A549 (cell line): ENCODE results near the gene EME2. TPM values are rescaled to one million over a fixed set of nuclear protein-coding genes. Genes with fewer than 3 reads are reported as not detected.

Experiments
- ATAC-seq, 2 experiments: fragments of 200-7000 bp in 1 of 2; fragments of >200 bp in 1 of 2; cut with Nextera tagmentation in 1 of 2; cut with Tn5 transposase in 1 of 2; 3 replicates each; pipeline versions ENCODE4 v1.8.0 to v1.9.1; 2018 to 2020; ENCODE audit warnings: mild to moderate bottlenecking in 1 of 2, moderate library complexity in 1 of 2
- CTCF ChIA-PET: fragments of 300-600 bp; sonication (Branson Sonifier 250); formaldehyde crosslinking; extraction: SDS; loops from one replicate; lab custom pipeline; 2021; ENCODE audit warnings: antibody characterized with exemption, inconsistent platforms; lab: Yijun Ruan, JAX
- POLR2A ChIA-PET: fragments of 350-600 bp; formaldehyde crosslinking; extraction: SDS; loops from one replicate; lab custom pipeline; 2021; ENCODE audit warnings: antibody characterized with exemption, inconsistent platforms; lab: Yijun Ruan, JAX
- DNase-seq, 2 experiments: peaks; one replicate each; pipeline versions ENCODE4 v3.0.0 to v3.0.0-alpha.2; 2011 to 2016; ENCODE audit warnings: low read depth in 1 of 2, low spot score in 1 of 2
- FAIRE-seq: peaks from 2 replicates; lab custom pipeline; 2011; peaks lifted over from hg19 to GRCh38; lab: Jason Lieb, UNC
- H3K27ac ChIP-seq, 2 experiments: fragments of >200 bp; sonication (Bioruptor Twin); formaldehyde crosslinking; 3 replicates each; pipeline ENCODE4 v1.5.1; 2016 to 2017
- H3K4me1 ChIP-seq: fragments of >200 bp; sonication (Bioruptor Twin); formaldehyde crosslinking; 3 replicates; pipeline ENCODE4 v1.6.1; 2016
- H3K4me2 ChIP-seq: fragments of >200 bp; sonication (Bioruptor Twin); formaldehyde crosslinking; 3 replicates; pipeline ENCODE4 v1.6.1; 2016
- H3K4me3 ChIP-seq: fragments of >200 bp; sonication (Bioruptor Twin); formaldehyde crosslinking; 3 replicates; pipeline ENCODE4 v1.5.1; 2016
- H3K9me3 ChIP-seq: fragments of >200 bp; sonication (Bioruptor Twin); formaldehyde crosslinking; 3 replicates; pipeline ENCODE4 v1.6.1; 2016
- CHD4 ChIP-seq: fragments of 200-600 bp; sonication (generic); IDR thresholded peaks from 2 replicates; pipeline ENCODE4 v1.6.1; 2016; ENCODE audit warnings: antibody characterized with exemption, mild to moderate bottlenecking, borderline replicate concordance
- E2F6 ChIP-seq: IDR thresholded peaks from 2 replicates; pipeline ENCODE4 v1.6.1; 2012; ENCODE audit warnings: low read depth, borderline replicate concordance
- EHF ChIP-seq: fragments of 250-450 bp; sonication (Bioruptor Pico); IDR thresholded peaks from 2 replicates; pipeline ENCODE4 v1.5.0; 2020; ENCODE audit warnings: mild to moderate bottlenecking
- EHMT2 ChIP-seq: fragments of 200-600 bp; sonication (generic); IDR thresholded peaks from 2 replicates; pipeline ENCODE4 v1.6.1; 2016; ENCODE audit warnings: antibody characterized with exemption, low read depth, mild to moderate bottlenecking, moderate library complexity
- ESRRA ChIP-seq: fragments of 150-350 bp; IDR thresholded peaks from 2 replicates; pipeline ENCODE4 v1.6.1; 2014; ENCODE audit warnings: mild to moderate bottlenecking, low read length, borderline replicate concordance
- FOSB ChIP-seq: fragments of 250-450 bp; sonication (Bioruptor Pico); IDR thresholded peaks from 2 replicates; pipeline ENCODE4 v1.5.0; 2020; ENCODE audit warnings: mild to moderate bottlenecking, moderate library complexity
- HOXA7 ChIP-seq: fragments of 250-450 bp; sonication (Bioruptor Pico); IDR thresholded peaks from 2 replicates; pipeline ENCODE4 v1.5.0; 2020; ENCODE audit warnings: mild to moderate bottlenecking, moderate library complexity
- HOXB5 ChIP-seq: fragments of 250-450 bp; sonication (Bioruptor Pico); IDR thresholded peaks from 2 replicates; pipeline ENCODE4 v1.5.0; 2020; ENCODE audit warnings: mild to moderate bottlenecking, moderate library complexity
- JUN ChIP-seq, 2 experiments: fragments of >200 bp; sonication (Bioruptor Twin); formaldehyde crosslinking; IDR thresholded peaks; 2 replicates in 1 of 2; 3 replicates in 1 of 2; pipeline ENCODE4 v1.6.1; 2016 to 2017
- KDM1A ChIP-seq: fragments of 200-600 bp; sonication (generic); IDR thresholded peaks from 2 replicates; pipeline ENCODE4 v1.6.1; 2016; ENCODE audit warnings: low read depth, mild to moderate bottlenecking
- KDM5A ChIP-seq: fragments of 200-600 bp; sonication (generic); IDR thresholded peaks from 2 replicates; pipeline ENCODE4 v1.6.1; 2016; ENCODE audit warnings: antibody characterized with exemption, mild to moderate bottlenecking
- MAFK ChIP-seq: fragments of 450-650 bp; IDR thresholded peaks from 2 replicates; pipeline ENCODE4 v1.6.1; 2014; ENCODE audit not compliant: partially characterized antibody
- NR3C1 ChIP-seq: fragments of >200 bp; sonication (Bioruptor Twin); formaldehyde crosslinking; IDR thresholded peaks from 3 replicates; pipeline ENCODE4 v1.6.1; 2017
- POLR2A ChIP-seq: IDR thresholded peaks from 2 replicates; pipeline ENCODE4 v1.6.1; 2012; ENCODE audit warnings: mild to moderate bottlenecking, low read length
- POLR2AphosphoS2 ChIP-seq: conservative IDR thresholded peaks from 2 replicates; pipeline ENCODE4 v1.6.1; 2012; ENCODE audit warnings: low read length, improper control_type of control experiment, inconsistent platforms
- RAD21 ChIP-seq, 2 experiments: fragments of >200 bp in 1 of 2; sonication (Bioruptor Twin) in 1 of 2; formaldehyde crosslinking in 1 of 2; IDR thresholded peaks in 1 of 2; conservative IDR thresholded peaks in 1 of 2; 2 replicates in 1 of 2; 3 replicates in 1 of 2; pipeline ENCODE4 v1.6.1; 2012 to 2018; ENCODE audit warnings: inconsistent platforms in 1 of 2
- RCOR1 ChIP-seq: fragments of 150-350 bp; IDR thresholded peaks from 2 replicates; pipeline ENCODE4 v1.6.1; 2014; ENCODE audit warnings: antibody characterized with exemption, low read length, low read depth
- REST ChIP-seq: fragments of 200-600 bp; sonication (generic); IDR thresholded peaks from 2 replicates; pipeline ENCODE4 v1.6.1; 2016; ENCODE audit warnings: antibody characterized with exemption, mild to moderate bottlenecking, moderate library complexity
- RFX5 ChIP-seq: fragments of 450-650 bp; IDR thresholded peaks from 2 replicates; pipeline ENCODE4 v1.7.1; 2014; ENCODE audit warnings: antibody characterized with exemption, mild to moderate bottlenecking, moderate library complexity
- TFCP2L1 ChIP-seq: fragments of 250-450 bp; sonication (Bioruptor Pico); IDR thresholded peaks from 2 replicates; pipeline ENCODE4 v1.5.0; 2021; ENCODE audit warnings: mild to moderate bottlenecking
- USF2 ChIP-seq: fragments of 450-650 bp; IDR thresholded peaks from 2 replicates; pipeline ENCODE4 v1.6.1; 2014; ENCODE audit warnings: antibody characterized with exemption
- ZSCAN20 ChIP-seq: fragments of 250-450 bp; sonication (Bioruptor Pico); IDR thresholded peaks from 2 replicates; pipeline ENCODE4 v1.8.0; 2022; ENCODE audit warnings: mild to moderate bottlenecking, moderate library complexity
- WGBS: methylation state at CpG from one replicate; pipeline ENCODE4 v1.1.6; 2017; ENCODE audit errors: missing lambda C conversion rate; 5-methylcytosine and 5-hydroxymethylcytosine counted together
- polyA plus RNA-seq, 4 experiments: library from polyadenylated mRNA; depleted of rRNA in 3 of 4; stranded (reverse); fragments of >200 nt; fragmentation: RNase III in 1 of 4; extraction: RNeasy Plus Mini Kit Qiagen cat#74134 plus additional on column Dnase treatment in 1 of 4; gene quantifications; 2 replicates in 3 of 4; 3 replicates in 1 of 4; pipeline ENCODE4 v1.2.3, GENCODE V29; 2011 to 2017
- TF ChIP-seq, protein P1 (sequence below): fragments of 250-450 bp; sonication (Bioruptor Pico); IDR thresholded peaks from 2 replicates; pipeline ENCODE4 v1.5.0; 2021; ENCODE audit warnings: mild to moderate bottlenecking, moderate library complexity, borderline replicate concordance
- TF ChIP-seq, protein P2 (sequence below): IDR thresholded peaks from 2 replicates; pipeline ENCODE4 v1.6.1; 2012
- TF ChIP-seq, protein P3 (sequence below): fragments of 150-350 bp; IDR thresholded peaks from 2 replicates; pipeline ENCODE4 v1.6.1; 2014; ENCODE audit warnings: low read depth, mild to moderate bottlenecking, low read length

EME2 gene
- polyA plus RNA-seq, 2 of the 4 experiments (the other 2 are of a cell fraction): 2.9 to 16.5 TPM

DNA sequence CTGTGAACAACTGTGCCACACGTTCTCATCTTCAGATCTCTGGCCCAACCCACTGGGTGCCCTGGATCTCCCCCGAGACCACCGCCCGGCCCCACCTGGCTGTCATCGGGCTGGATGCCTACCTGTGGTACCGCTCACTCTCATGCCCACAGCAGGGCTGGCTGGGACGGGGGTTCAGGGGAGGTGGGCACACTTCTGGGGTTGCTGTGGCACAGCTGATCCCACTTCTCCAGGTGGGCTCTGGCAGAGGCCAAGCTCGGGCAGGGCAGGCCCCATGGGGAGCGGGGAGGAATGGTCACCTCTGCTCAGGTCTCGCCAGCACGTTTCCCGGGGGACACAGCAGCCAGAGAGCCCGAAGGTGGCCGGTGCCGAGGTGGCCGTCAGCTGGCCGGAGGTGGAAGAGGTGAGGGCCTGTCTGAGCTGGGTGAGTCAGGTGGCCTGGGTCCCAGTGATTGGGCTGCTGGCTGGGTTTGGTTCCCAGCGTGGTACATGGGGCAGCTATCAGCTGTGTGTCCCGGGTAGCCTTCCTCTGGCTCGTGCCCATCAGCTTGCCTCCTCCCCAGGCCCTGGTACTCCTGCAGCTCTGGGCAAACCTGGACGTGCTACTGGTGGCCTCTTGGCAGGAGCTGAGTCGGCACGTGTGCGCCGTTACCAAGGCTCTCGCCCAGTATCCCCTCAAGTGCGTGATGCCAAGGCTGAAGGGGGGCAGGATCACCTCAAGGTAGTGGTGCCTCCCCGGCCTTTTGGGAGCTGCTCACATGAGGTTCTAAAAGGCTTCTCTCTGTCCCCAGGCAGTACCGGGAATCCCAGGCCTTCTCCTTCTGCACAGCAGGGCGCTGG, 2.6 kb downstream of the EME2 start:
- no peak overlapping the region for H3K4me3 ChIP-seq
- TF ChIP-seq POLR2AphosphoS2: no peak
- no peak for TF ChIP-seq E2F6
- peak; percentile 10 for TF ChIP-seq MAFK
- TF ChIP-seq, protein P1, sequence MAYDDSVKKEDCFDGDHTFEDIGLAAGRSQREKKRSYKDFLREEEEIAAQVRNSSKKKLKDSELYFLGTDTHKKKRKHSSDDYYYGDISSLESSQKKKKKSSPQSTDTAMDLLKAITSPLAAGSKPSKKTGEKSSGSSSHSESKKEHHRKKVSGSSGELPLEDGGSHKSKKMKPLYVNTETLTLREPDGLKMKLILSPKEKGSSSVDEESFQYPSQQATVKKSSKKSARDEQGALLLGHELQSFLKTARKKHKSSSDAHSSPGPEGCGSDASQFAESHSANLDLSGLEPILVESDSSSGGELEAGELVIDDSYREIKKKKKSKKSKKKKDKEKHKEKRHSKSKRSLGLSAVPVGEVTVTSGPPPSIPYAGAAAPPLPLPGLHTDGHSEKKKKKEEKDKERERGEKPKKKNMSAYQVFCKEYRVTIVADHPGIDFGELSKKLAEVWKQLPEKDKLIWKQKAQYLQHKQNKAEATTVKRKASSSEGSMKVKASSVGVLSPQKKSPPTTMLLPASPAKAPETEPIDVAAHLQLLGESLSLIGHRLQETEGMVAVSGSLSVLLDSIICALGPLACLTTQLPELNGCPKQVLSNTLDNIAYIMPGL (CRISPR knock-in tag): no peak
- TF ChIP-seq CHD4: no peak
- TF ChIP-seq, all 56 proteins: peak for 1
- Histone ChIP-seq H3K27ac (no peak overlapping the region), H3K4me2 (no peak overlapping the region), H3K9me3 (no peaks in the 10 kb centered on the region), H3K4me1 (peaks cover 16% of the 10 kb centered on the region)
- 92% methylated on average over 19 of the region's 30 CpGs for WGBS
- ChIA-PET CTCF (interaction anchor here (1.0 to 2.3 kb wide), 4 partner anchors 10 to 97 kb away, joined by 4 to 13 read pairs (median 5); partner anchors contain the start of gene JPT2), POLR2A (no interaction called here)
- ATAC-seq (no peak), DNase-seq (no peak), FAIRE-seq (no peak)

DNA sequence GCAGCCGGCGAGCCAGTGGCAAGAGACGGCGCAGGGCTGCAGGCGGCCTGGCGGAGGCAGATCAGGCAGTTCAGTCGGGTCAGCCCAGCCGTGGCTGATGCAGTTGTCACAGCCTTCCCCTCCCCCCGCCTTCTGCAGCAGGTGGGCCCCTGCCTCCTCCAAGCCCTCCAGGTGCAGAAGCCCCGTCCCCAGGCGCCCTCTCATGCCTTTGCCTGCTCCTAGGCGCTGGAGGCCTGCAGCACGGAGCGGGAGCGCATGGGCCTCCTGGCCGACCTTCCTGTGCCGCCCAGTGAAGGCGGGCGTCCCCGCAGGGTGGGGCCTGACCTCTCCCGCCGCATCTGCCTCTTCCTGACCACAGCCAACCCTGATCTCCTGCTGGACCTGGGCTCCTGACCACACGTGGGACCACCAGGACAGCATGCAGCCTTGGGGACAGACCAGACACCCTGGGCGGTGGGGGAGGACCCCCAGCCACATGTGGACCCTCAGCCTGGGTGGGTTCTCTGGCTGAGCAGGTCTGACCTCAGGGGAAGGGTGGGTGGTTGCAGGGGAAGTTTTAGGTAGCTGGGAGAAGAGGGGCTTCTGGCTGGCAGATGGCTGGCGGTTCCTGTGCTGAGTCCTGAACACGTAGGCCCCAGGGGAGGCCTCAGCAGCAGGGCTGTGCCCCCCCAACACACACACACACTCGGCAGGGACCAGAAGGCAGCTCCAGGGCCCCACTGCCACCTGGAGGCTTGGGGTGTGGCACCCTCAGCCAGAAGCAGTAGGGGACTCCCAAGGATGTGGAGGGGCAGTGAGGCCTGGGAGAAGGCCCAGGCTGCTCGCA, 3.4 kb downstream of the EME2 start:
- Histone ChIP-seq H3K27ac (no peak overlapping the region), H3K4me1 (peaks cover 17% of the 10 kb centered on the region), H3K9me3 (no peaks in the 10 kb centered on the region), H3K4me2 (no peak overlapping the region), H3K4me3 (no peak overlapping the region)
- WGBS: 90% methylated on average over 18 of the region's 28 CpGs
- no peak for ATAC-seq
- no peak for DNase-seq
- TF ChIP-seq TFCP2L1 (CRISPR knock-in tag) (no peak), ZSCAN20 (no peak), FOSB (no peak), EHMT2 (no peak), NR3C1 (no peak), RCOR1 (no peak), EHF (no peak), REST (no peak), HOXA7 (CRISPR knock-in tag) (no peak), JUN (IDR thresholded peaks at IDR 0.05) (no peak; a peak in 1 of 5 replicates), ESRRA (no peak), USF2 (no peak), RAD21 (conservative IDR thresholded peaks at IDR 0.05 in 1 of 2, IDR thresholded peaks at IDR 0.05 in 1 of 2) (no peak), KDM1A (no peak), KDM5A (no peak), RFX5 (no peak), POLR2A (no peak), HOXB5 (CRISPR knock-in tag) (no peak)
- TF ChIP-seq, protein P2, sequence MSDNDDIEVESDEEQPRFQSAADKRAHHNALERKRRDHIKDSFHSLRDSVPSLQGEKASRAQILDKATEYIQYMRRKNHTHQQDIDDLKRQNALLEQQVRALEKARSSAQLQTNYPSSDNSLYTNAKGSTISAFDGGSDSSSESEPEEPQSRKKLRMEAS: no peak
- TF ChIP-seq, protein P3, sequence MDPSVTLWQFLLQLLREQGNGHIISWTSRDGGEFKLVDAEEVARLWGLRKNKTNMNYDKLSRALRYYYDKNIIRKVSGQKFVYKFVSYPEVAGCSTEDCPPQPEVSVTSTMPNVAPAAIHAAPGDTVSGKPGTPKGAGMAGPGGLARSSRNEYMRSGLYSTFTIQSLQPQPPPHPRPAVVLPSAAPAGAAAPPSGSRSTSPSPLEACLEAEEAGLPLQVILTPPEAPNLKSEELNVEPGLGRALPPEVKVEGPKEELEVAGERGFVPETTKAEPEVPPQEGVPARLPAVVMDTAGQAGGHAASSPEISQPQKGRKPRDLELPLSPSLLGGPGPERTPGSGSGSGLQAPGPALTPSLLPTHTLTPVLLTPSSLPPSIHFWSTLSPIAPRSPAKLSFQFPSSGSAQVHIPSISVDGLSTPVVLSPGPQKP: no peak
- ChIA-PET POLR2A (no interaction called here), CTCF (interaction anchor here (1.6 to 2.3 kb wide), 2 partner anchors 11 to 153 kb away, joined by 6 to 13 read pairs; no protein-coding TSS in a partner anchor)
- no peak for FAIRE-seq
